ENCODE results near the gene CCDC157. TPM values are rescaled to one million over a fixed set of nuclear protein-coding genes. Genes with fewer than 3 reads are reported as not detected.

Gene CCDC157
- 1.8 and 2.9 TPM in 2 replicates for total RNA-seq (2014; rRNA removed; shearing (Covaris generic))

GRCh38 chr22:30356449-30357235 is at the start of gene CCDC157, which contains the start of gene SF3A1:
Gene CCDC157 (plus strand): TSS chr22:30357007. CDS start chr22:30366001, 8,994 bp downstream.
Gene SF3A1 (minus strand): TSS chr22:30356894. CDS start chr22:30356792, 102 bp downstream.
- DNase-seq (ENCODE audit: low read depth), result peak; percentile 83

DNA sequence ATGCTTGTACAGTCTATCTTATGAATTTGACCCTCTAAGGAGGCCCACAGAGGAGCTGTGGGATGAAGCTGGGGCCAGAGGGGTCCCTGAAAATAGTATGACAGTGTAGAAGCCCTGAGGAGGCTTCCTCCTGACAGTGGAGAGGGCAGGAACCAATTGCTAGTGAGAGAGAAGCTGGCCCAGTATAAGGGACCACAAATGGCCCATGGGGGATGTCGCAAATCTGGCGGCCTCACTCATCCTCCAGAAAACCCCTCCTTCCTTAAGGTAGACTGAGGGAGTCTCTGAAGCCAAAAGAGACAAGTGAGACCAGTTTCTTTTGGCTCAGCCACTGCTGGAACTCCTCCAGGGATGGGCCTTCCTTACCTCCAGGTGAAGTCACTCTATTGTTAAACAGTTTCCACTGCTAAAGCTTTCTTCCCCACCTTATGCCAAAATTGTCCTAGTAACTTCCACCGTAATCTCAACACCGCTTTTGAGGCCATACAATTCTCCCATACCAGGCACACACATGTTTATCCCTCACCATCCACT is 49.7 kb upstream of the CCDC157 start:
- no peak for DNase-seq (ENCODE audit: low read depth)

DNA sequence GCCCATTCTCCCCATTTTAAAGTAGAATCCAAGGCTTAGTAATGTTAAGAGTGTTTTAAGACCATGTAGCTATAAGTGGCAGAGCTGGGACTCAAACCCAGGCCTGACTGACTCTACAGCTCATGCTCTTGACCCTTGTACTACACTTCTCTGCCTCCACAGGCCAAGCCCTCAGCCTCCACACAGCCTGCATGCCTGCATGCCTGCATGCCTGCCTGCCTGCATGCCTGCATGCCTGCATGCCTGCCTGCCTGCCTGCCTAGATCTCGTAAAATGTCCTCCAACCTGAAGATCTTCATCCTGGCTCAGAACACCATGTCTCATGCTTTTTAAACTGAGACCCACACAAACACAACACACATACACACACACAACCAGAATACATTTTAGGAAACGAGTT is 48.7 kb upstream of the CCDC157 start:
- DNase-seq (ENCODE audit: low read depth), result no peak

DNA sequence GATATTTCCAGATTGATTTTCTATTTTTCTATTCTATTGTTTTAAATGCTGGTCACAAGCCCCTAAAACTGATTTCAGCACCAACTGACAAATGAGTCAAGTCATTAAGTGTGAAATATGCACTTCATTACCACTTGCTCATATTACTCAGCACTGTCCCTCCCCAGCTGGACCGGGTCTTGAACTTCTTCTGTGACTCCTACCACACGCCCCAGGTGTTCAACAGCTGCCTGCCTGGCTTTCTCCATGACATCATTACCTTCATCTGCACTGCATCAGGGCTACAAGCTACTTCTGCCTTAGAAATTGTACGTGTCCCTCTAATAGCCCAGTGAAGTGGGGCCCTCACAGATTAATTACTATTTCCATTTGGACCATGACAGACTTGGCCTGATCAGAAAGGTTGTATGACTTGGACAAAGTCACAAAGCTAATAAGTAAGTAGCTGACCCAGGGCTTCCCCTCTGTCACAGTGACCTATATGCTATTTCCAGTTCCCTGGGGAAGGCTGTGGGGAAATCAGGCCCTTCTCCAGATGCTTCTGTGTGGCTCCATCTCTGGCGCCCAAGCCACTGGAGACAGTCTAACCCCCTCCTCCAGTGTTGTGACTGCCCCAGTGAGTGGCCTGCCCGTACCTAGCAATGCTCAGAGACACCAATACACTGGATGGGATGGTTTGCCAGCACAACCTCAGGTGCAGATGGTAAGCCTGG is 48.1 kb upstream of the CCDC157 start:
- DNase-seq (ENCODE audit: low read depth), result peak; percentile 56

GRCh38 chr22:30309951-30310741 is 46.7 kb upstream of the CCDC157 start:
- DNase-seq (ENCODE audit: low read depth), result no peak

- peak; percentile 79 for DNase-seq (ENCODE audit: low read depth)
These were observed 45.7 kb upstream of the CCDC157 start for GRCh38 chr22:30310881-30311771.

- peak; percentile 94 for DNase-seq (ENCODE audit: low read depth)
These were observed 44.8 kb upstream of the CCDC157 start for GRCh38 chr22:30312053-30312452.

DNA sequence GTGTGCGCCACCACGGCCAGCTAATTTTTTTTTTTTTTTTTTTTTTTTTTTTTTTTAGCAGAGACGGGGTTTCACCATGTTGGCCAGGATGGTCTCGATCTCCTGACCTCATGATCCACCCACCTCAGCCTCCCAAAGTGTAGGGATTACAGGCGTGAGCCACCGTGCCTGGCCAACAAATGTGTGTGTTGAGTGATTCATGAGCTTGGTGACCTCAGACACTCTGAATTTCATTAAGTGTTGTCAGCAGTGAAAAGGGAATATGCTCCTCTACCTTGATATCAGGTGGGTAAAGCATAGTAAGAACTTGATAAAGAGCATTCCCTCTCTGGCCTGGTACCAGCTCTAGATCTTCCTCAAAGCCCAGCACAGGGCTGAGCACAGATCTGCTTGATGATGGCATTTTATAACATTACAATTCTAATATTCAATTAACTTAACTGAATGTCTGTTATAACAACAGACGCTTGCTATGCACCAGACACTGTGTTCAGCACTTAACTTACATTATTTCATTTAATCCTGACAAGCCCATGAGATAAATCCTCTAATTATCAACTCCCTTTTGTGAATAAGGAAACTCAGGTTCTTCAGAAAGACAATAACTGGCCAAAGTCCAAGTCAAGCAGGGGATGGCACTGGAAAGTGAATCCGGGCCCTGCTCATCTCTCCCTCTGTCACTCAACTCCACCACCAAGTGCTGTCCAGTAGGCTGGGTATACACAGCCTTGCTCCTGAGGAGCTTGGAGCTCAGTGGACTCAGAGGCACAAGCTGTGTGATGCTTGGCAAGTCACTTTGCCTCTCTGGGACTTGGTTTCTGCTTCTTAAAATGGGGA is 43.1 kb upstream of the CCDC157 start:
- no peak for DNase-seq (ENCODE audit: low read depth)

DNA sequence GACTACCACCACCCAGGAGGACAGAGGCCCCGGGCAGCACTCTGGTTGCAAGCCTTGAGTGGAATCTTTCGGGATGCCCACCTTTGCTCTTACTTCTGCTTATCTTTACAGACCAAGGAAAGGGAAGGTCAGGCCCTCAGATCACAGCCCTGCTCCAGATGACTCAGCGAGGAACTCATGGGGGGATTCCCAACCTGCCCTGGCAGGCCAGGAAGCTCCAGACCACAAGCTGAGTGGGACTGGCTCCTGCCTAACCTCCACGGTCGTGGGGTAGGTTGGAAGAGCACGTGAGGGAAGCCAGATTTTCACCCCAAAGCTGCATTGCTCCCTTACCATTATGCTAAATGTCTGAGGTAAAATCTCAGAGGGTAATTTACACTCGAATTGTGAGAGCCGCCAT is 41.9 kb upstream of the CCDC157 start:
- peak; percentile 81 for DNase-seq (ENCODE audit: low read depth)

GRCh38 chr22:30315962-30316576 is 40.7 kb upstream of the CCDC157 start:
- no peak for DNase-seq (ENCODE audit: low read depth)

DNA sequence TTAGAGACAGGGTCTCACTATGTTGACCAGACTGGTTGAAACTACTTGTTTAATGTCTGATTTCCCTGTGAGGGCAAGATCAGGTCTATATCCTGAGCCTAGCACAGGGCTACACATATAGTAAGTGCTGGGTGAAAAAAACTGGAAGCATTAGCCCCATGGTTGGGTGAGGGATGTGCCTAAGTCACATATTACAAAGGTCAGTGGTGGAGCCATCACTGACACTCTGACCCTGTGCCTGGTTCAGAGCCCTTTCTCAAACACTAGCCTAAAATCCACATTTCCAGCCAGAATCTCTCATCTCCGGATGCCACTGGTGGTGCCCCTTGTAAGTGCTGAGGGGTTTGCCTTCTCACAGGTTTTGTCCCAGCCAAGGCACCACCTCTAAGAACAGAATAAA is 39.0 kb upstream of the CCDC157 start:
- no peak for DNase-seq (ENCODE audit: low read depth)

DNA sequence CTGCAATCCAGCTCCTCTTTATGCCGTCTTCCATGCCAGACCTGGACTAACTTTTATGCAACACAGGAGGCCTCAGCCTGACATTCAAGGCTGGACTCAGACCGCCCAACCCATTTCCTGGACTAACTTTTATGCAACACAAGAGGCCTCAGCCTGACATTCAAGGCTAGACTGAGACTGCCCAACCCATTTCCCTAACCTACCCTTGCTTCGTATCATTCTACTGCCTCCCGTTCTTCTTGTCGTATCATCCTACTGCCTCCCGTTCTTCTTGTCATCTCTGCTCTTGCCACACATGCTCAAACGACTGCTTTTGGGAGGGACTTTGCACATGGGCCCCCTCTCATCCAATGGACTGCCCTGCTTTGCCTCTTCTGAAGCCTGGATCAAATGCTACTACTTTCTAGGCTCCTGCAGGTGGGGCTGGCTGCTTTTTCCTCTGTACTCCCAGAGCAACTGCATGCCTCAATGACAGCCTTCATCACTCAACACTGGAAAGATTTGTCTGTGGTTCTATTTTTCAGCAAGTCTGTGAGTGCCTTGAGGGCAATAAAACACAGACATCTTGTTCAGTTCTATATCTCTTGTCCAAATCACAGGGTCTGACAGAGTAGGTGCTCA is 37.9 kb upstream of the CCDC157 start:
- DNase-seq (ENCODE audit: low read depth), result peak; percentile 39

DNA sequence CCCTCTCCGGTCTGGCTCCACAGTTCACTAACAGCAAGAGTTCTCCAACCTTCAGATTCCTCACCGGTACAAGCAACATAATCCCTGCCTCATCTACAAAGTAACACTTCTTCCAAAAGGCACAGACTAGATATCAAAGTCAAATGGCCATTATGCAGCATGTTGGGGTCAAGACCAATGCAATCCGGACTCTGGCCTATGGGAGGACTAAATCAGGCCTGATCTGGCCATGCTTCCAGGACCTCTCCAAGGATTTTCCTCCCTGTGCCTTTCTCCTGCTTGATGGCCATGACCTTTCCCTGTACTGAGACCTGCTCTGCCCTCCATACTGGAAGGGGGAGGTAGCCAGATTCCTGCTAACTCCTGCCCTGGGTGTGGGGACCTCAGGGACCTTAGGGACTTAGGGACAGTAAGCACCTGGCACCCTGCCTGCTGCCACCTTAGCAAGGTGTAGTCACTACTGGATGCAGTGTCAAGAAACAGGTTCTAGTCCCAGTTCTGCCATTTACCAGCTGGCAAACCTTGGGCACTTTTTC is 36.7 kb upstream of the CCDC157 start:
- no peak for DNase-seq (ENCODE audit: low read depth)

DNA sequence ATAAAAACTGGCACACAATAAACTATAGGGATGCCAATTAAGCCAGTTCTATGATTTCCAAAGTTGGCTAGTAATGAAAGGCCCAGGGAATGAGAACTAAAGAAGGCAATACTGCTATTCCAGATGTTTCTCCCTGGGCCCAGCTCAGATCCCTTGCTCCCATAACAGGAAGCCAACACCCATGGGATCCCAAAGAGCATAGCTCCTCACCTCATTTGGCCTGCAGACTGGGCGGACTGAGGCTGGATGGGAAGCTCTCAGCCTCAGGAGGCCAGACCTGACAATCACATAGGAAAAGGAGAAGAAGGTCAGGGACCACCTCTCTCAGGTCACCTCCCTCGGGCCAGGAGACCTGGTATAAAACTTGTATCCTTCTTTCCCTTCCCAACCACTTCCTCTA is 35.3 kb upstream of the CCDC157 start:
- DNase-seq (ENCODE audit: low read depth), result no peak

- no peak for DNase-seq (ENCODE audit: low read depth)
These were observed 33.6 kb upstream of the CCDC157 start for GRCh38 chr22:30323246-30323645.

DNA sequence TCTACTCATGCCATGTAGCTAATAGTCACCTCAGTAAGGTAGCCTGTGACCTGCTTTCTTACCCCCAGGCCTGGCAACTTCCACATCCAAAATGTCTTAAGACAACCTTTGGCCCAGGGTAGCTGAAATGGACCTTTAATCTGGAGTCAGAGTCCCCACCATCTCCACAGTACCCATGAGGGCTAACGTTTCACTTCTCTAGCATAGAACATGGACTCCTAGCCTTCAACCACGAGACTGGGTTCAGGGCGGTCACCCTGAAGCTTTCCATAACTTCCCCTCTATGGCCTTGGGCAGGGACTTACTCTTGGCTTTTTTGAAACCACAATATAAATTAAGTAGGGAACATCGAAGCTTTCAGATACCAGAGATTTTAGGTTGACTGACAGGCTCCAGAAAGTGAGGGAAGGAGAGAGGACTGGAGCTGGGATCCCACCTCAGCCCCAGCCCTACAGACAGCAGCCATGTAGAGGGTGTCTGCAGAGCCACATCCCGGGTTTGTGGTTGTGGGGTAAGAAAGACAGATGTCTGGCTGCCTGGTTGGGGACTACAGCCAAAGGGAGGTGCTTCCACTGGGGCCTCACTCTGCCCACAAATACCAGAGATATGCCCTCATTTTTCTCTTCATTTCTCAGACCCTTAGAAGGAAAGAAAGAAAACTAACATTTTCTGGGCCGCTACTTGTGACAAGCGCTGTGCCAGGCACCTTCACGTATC is 32.6 kb upstream of the CCDC157 start:
- DNase-seq (ENCODE audit: low read depth), result peak; percentile 75

DNA sequence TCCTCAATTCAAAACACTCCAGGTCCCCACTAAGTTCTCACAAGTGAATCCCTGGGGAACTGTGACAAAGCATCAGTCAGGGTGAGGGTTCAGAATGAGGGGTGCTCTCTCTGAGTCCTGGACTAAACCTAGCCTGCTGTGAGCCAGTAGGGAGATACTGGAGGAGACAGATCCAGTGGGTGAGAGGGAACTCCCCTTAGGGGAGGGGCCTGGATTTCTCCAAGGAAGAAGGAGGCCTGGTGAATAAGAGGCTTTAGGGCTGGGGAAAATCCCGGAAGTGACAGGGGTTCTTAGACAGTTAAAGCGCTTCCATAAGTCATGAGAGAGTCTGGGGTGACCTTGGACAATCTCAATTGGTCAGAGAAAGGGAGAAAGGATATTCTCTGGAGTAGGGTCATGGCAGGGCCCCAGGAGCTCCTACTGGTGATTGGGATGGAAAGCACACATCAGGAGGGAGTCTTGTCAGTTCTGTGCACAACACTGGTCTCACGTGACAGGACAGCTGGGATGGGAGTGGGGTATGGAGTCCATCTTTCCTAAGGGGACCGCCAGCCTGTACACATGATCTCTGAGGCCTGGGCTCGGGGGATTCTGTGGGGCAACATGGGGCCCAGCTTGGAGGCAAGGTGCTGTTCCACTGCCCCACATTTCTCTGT is 31.6 kb upstream of the CCDC157 start:
- peak; percentile 88 for DNase-seq (ENCODE audit: low read depth)

Data from RPMI7951 (cell line).